Sciatic nerve (tissue), 2 donors: Measurements from ENCODE around the gene ARAP1. TPM values are rescaled to one million over a fixed set of nuclear protein-coding genes. Genes with fewer than 3 reads are reported as not detected.

Experiments
- ATAC-seq: fragments of 200-7000 bp; cut with Tn5 transposase; one replicate; pipeline ENCODE4 v1.9.1; 2020; ENCODE audit warnings: mild to moderate bottlenecking, moderate library complexity
- DNase-seq: peaks from one replicate; pipeline ENCODE4 v3.0.0-alpha.2; 2020; ENCODE audit warnings: low spot score
- intact Hi-C: fragments of 100-400 bp; cut with DNase I; formaldehyde crosslinking; loops from one replicate; pipeline ENCODE4 v1.14.2; 2022
- microRNA-seq: library from miRNA; unstranded; fragments of <30 nt; microRNA quantifications from one replicate; pipeline ENCODE4 v1.2.0, GENCODE V29; 2020
- total RNA-seq: library from RNA; stranded (reverse); fragmentation: NEBNext Ultra II Directional; extraction: Animal tissue kit (Norgen Biotek cat#: 25700); gene quantifications from one replicate; pipeline ENCODE4 v1.2.1, GENCODE V29; 2021
- donor health status: DM: no; HTN: no; CAD: no.
- donor health status: DM: no; HTN: no; CAD: no.

ARAP1 gene
- total RNA-seq, 1 donor from 2014 or later: 129 TPM

DNA sequence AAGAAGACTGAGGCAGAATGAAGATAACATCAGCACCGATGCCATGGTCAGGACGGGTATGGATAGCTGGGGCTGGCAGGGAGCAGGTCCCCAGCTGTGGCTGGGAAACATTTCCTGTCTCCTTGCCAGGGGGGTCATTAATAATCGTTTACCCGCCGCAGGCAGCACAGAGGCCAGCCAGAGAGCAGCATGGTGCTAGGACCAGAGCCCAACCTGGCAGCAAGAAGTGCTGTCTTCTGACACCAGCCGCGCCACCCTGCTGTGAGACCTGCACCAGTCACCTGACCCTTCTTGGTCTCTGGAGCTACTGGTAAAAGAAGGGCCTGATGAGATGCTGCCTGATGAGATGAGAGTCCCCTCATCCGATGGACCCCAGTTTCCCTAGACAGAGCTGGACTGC is 114.3 kb downstream of the ARAP1 start:
- no peak for DNase-seq
- ATAC-seq: no peak
- intact Hi-C loops: loop anchor here (10.0 kb wide), 1 partner anchor 1933 kb away; no protein-coding TSS in a partner anchor

DNA sequence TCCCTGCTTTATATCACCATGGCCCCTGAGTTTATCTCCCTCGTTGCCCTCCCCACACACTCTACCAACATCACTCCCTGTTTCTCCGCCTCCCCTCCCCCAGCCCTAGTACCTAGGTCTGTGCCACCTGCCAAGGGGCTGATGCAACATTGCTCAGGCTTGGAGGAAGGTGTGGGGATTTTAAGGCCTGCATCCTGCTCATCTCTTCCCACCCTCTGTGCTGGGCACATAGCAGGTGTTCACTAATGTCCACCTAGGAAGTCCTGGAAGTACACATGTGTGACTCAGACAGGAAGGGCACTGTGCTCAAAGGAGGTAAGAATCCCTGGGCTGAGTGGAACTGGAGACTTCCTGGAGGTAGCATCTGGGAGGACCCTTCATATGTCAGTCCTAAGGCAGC is 115.0 kb downstream of the ARAP1 start:
- DNase-seq (no peak), ATAC-seq (no peak)
- intact Hi-C loops: loop anchor here (10.0 kb wide), 1 partner anchor 1932 kb away; no protein-coding TSS in a partner anchor

DNA sequence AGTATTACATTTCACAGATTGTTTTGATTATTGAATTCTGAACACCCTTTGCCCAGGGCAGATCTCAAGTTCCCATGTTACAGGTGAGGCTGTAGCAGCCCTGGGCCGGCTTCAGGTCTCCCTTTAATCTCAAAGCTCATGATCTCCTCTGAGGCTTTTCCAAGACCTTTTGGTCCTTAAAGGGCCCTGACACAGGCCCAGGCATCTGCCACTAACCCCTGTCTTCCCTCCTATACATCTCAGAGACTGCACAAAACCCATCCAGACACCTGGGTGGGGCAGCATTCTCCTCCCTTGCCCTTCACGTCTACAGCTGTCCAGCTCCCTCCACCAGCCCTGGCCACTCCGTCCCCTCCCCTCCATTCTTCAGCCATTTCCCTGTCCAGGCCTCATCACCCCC is 115.8 kb downstream of the ARAP1 start:
- intact Hi-C loops: loop anchor here (10.0 kb wide), 1 partner anchor 1932 kb away; no protein-coding TSS in a partner anchor
- DNase-seq (no peak), ATAC-seq (no peak)

DNA sequence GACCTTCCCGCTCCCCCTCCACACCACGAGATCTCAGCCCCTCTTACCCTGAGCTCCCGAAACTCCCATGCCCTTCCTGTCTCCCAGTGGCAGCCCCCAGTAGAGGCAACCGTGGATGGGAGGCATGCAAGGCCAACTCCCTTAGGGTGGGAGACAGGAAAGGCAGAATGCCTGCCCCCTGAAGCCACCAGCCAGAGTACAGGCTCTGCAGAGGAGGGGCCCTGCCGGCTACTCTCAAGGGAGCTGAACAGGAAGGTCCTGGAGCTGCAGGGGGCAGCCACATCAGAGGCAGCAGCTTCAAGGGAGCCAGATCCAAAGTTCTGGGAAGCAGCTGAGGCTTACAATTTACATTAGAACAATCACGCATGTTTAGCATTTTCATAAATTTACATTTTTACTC is 116.3 kb downstream of the ARAP1 start:
- ATAC-seq (no peak), DNase-seq (no peak)
- intact Hi-C loops: loop anchor here (10.0 kb wide), 1 partner anchor 1931 kb away; no protein-coding TSS in a partner anchor

- intact Hi-C loops: loop anchor here (10.0 kb wide), 1 partner anchor 1931 kb away; no protein-coding TSS in a partner anchor
- ATAC-seq: no peak
- no peak for DNase-seq
Measured at GRCh38 chr11:72635309-72635915, 116.8 kb downstream of the ARAP1 start.

Small RNAs within 50 kb of the gene (microRNA-seq; reads per million reads assigned to microRNA genes)
- gene MIR4692: not detected

Other genes starting within 250 kb of the ARAP1 start
- gene PDE2A, start 78.0 kb downstream of the ARAP1 start, total RNA-seq: 74.4 TPM
- 27.2 TPM for gene STARD10, start 41.6 kb upstream of the ARAP1 start, total RNA-seq
- gene ATG16L2, start 62.0 kb upstream of the ARAP1 start, total RNA-seq: 79.7 TPM